Common myeloid progenitor, CD34-positive (primary cell): ENCODE measurements around the gene FAM20B.
"Not testable (repeated sequence)": the region's sequence is repeated elsewhere in the genome, so short reads cannot be mapped to it uniquely, and the experiment has no call there.

ENCODE experiments used
- CTCF ChIA-PET: fragments of 350-600 bp; sonication (Branson Sonifier 250); formaldehyde crosslinking; loops from one replicate; lab custom pipeline; 2021; ENCODE audit warnings: antibody characterized with exemption; lab: Charles Lee
- POLR2A ChIA-PET: fragments of 350-600 bp; sonication (Branson Sonifier 250); formaldehyde crosslinking; loops from one replicate; lab custom pipeline; 2021; ENCODE audit warnings: antibody characterized with exemption; lab: Charles Lee
- DNase-seq, 3 donors: peaks; one replicate each; pipeline versions ENCODE4 v3.0.0 to v3.0.0-alpha.2; 2013
- H3K27ac ChIP-seq, 2 experiments: 1 replicate in 1 of 2; 2 replicates in 1 of 2; pipeline ENCODE4 v1.7.0; 2013; ENCODE audit warnings: inconsistent platforms in 2 of 2, low read length in 2 of 2, mild to moderate bottlenecking in 2 of 2, low read depth in 1 of 2, moderate library complexity in 1 of 2; ENCODE audit not compliant: severe bottlenecking in 2 of 2, insufficient read depth in 1 of 2, poor library complexity in 1 of 2
- H3K27me3 ChIP-seq, 5 experiments: replicated peaks in 2 of 5; 1 replicate in 3 of 5; 2 replicates in 2 of 5; pipeline versions ENCODE4 v1.6.1 to v1.7.0; 2013; ENCODE audit warnings: low read length in 4 of 5, mild to moderate bottlenecking in 2 of 5, moderate library complexity in 2 of 5, inconsistent platforms in 1 of 5; ENCODE audit not compliant: insufficient read depth in 5 of 5, control insufficient read depth in 4 of 5
- H3K36me3 ChIP-seq, 4 experiments: 1 replicate in 2 of 4; 2 replicates in 2 of 4; pipeline versions ENCODE4 v1.6.1 to v1.7.0; 2013; ENCODE audit warnings: low read length in 3 of 4, control low read depth in 1 of 4, mild to moderate bottlenecking in 1 of 4; ENCODE audit not compliant: control insufficient read depth in 4 of 4, insufficient read depth in 4 of 4
- H3K4me1 ChIP-seq, 4 experiments: 1 replicate in 3 of 4; 2 replicates in 1 of 4; pipeline versions ENCODE4 v1.6.1 to v1.7.1; 2013; ENCODE audit warnings: low read length in 3 of 4, mild to moderate bottlenecking in 3 of 4, control low read depth in 1 of 4, inconsistent platforms in 1 of 4, moderate library complexity in 1 of 4; ENCODE audit not compliant: control insufficient read depth in 4 of 4, insufficient read depth in 4 of 4; ENCODE audit errors: control extremely low read depth in 1 of 4
- H3K4me3 ChIP-seq, 7 experiments: 1 replicate in 4 of 7; 2 replicates in 3 of 7; pipeline versions ENCODE4 v1.5.1 to v1.7.0; 2013; ENCODE audit warnings: mild to moderate bottlenecking in 7 of 7, low read length in 6 of 7, moderate library complexity in 6 of 7, inconsistent platforms in 2 of 7, low read depth in 2 of 7, control low read depth in 1 of 7; ENCODE audit not compliant: insufficient read depth in 4 of 7, control insufficient read depth in 1 of 7; ENCODE audit errors: extremely low read depth in 1 of 7
- H3K9me3 ChIP-seq, 5 experiments: 1 replicate in 4 of 5; 2 replicates in 1 of 5; pipeline versions ENCODE4 v1.6.1 to v1.7.1; 2013; ENCODE audit warnings: low read length in 4 of 5, mild to moderate bottlenecking in 2 of 5, inconsistent platforms in 1 of 5, low read depth in 1 of 5, moderate library complexity in 1 of 5; ENCODE audit not compliant: control insufficient read depth in 4 of 5, insufficient read depth in 2 of 5; ENCODE audit errors: control extremely low read depth in 1 of 5
- WGBS: methylation state at CpG from one replicate; pipeline ENCODE4 v1.1.5; 2013; ENCODE audit not compliant: insufficient coverage; 5-methylcytosine and 5-hydroxymethylcytosine counted together

FAM20B gene

DNA sequence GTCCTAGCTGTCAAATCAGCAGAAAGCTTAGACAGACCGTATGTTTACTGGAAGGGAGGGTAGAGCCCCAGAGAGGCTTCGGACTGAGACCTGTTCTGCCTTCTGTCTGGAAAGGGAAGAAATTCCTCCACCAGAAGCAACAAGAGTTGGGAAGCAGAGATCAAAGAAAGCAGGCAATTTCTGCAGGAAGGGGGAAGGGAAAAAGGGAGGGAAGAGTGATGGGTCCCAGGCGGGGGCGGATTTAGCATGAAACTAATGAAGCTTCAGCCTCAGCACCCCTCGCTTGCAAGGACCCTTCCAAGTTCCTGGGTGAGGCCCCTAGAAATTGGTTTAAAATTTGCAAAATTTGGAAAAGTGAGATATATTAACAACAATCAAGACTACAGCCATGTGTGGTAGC lies 26.6 kb upstream of the FAM20B start:
- Histone ChIP-seq H3K36me3 (no peaks in the 10 kb centered on the region), H3K4me1 (peaks cover 0 to 5% (median 0%) of the 10 kb centered on the region in 4 experiments), H3K27me3 (no peaks in the 10 kb centered on the region), H3K27ac (no peak overlapping the region), H3K4me3 (no peak overlapping the region), H3K9me3 (peaks cover 1 to 17% (median 4%) of the 10 kb centered on the region in 5 experiments)
- POLR2A ChIA-PET = no interaction called here
- no peak for DNase-seq
- WGBS = 97% methylated on average over 4 of the region's 5 CpGs
- CTCF ChIA-PET = interaction anchor here (1.0 kb wide), 1 partner anchor 224 kb away, joined by 3 read pairs; no protein-coding TSS in a partner anchor

DNA sequence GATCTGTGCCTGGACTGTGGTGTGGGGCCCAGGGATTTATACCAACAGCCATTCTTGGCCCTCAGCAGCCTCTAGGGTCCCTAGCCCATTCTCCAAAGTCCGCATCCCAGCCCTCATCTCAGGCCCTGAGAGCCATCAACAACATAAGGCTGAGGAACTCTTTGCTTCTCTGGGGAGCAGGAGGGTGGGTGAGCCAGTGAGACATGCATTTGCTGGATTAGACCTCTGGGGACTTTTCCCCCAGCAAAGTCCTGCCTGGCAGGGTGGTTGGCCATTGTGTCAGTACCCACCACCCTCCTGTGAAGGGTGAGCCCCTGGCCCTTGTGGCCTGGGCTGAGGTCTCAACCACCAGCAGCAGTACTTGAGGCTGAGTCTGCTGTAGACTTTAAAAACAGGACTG lies 24.2 kb upstream of the FAM20B start:
- Histone ChIP-seq H3K27me3 (no peaks in the 10 kb centered on the region), H3K4me1 (peaks cover 0 to 5% (median 0%) of the 10 kb centered on the region in 4 experiments), H3K27ac (no peak overlapping the region), H3K36me3 (no peaks in the 10 kb centered on the region), H3K4me3 (no peak overlapping the region), H3K9me3 (peaks cover 0 to 2% (median 0%) of the 10 kb centered on the region in 5 experiments)
- ChIA-PET POLR2A (no interaction called here), CTCF (interaction anchor here (0.6 kb wide), 1 partner anchor 235 kb away, joined by 3 read pairs; no protein-coding TSS in a partner anchor)
- no CpG with 5 or more reads among the region's 1 CpG for WGBS
- DNase-seq = no peak

GRCh38 chr1:179002064-179002463 lies 23.6 kb upstream of the FAM20B start:
- H3K4me3 ChIP-seq = peak overlapping the region in 1 of 7 experiments; percentile 59
- H3K9me3 ChIP-seq, H3K27me3 ChIP-seq, H3K27ac ChIP-seq, DNase-seq, POLR2A ChIA-PET, H3K4me1 ChIP-seq, H3K36me3 ChIP-seq: not testable (repeated sequence)
- 97% methylated on average over 7 of the region's 8 CpGs for WGBS
- CTCF ChIA-PET = interaction anchor here (0.6 to 6.8 kb wide), 17 partner anchors 14 to 693 kb away, joined by 3 to 50 read pairs (median 4); no protein-coding TSS in a partner anchor

GRCh38 chr1:179002552-179003345 lies 22.9 kb upstream of the FAM20B start:
- POLR2A ChIA-PET = no interaction called here
- no peaks in the 10 kb centered on the region for H3K27me3 ChIP-seq

GRCh38 chr1:179003512-179004066 lies 22.1 kb upstream of the FAM20B start:
- Histone ChIP-seq H3K4me3 (no peak overlapping the region), H3K27ac (no peak overlapping the region), H3K9me3 (no peaks in the 10 kb centered on the region), H3K27me3 (no peaks in the 10 kb centered on the region), H3K36me3 (no peaks in the 10 kb centered on the region), H3K4me1 (peaks cover 0 to 5% (median 0%) of the 10 kb centered on the region in 4 experiments)
- POLR2A ChIA-PET = no interaction called here
- CTCF ChIA-PET = interaction anchor here (0.7 to 6.8 kb wide), 24 partner anchors 13 to 704 kb away, joined by 3 to 50 read pairs (median 4); no protein-coding TSS in a partner anchor
- no peak for DNase-seq
- 97% methylated on average over 4 of the region's 7 CpGs for WGBS

More at GRCh38 chr1:179002552-179003345, 22.9 kb upstream of the FAM20B start:
- CTCF ChIA-PET = interaction anchor here (0.6 to 6.8 kb wide), 30 partner anchors 14 to 703 kb away, joined by 3 to 50 read pairs (median 4); no protein-coding TSS in a partner anchor
- no peaks in the 10 kb centered on the region for H3K9me3 ChIP-seq
- WGBS = 43% methylated on average over 18 of the region's 20 CpGs
- DNase-seq = peak; percentile 71 to 75 (median 73)
- no peaks in the 10 kb centered on the region for H3K36me3 ChIP-seq
- peak overlapping the region in 2 of 7 experiments; percentile 16 to 59 for H3K4me3 ChIP-seq
- peaks cover 0 to 5% (median 0%) of the 10 kb centered on the region in 4 experiments for H3K4me1 ChIP-seq
- H3K27ac ChIP-seq = no peak overlapping the region

GRCh38 chr1:179007233-179007632 lies 18.5 kb upstream of the FAM20B start:
- Histone ChIP-seq H3K4me3 (no peak overlapping the region), H3K9me3 (no peaks in the 10 kb centered on the region), H3K27me3 (no peaks in the 10 kb centered on the region), H3K36me3 (no peaks in the 10 kb centered on the region), H3K4me1 (peaks cover 0 to 5% (median 0%) of the 10 kb centered on the region in 4 experiments), H3K27ac (no peak overlapping the region)
- POLR2A ChIA-PET = no interaction called here
- no peak for DNase-seq
- WGBS = 96% methylated on average over 2 of the region's 7 CpGs
- CTCF ChIA-PET = interaction anchor here (0.8 to 6.8 kb wide), 6 partner anchors 9 to 474 kb away, joined by 3 to 50 read pairs (median 6); no protein-coding TSS in a partner anchor

GRCh38 chr1:179010671-179011070 lies 15.0 kb upstream of the FAM20B start:
- CTCF ChIA-PET = no interaction called here
- no peaks in the 10 kb centered on the region for H3K27me3 ChIP-seq
- no peaks in the 10 kb centered on the region for H3K4me1 ChIP-seq
- no peaks in the 10 kb centered on the region for H3K36me3 ChIP-seq
- no peak for DNase-seq
- H3K27ac ChIP-seq = no peak overlapping the region
- no CpG with 5 or more reads among the region's 2 CpGs for WGBS
- H3K9me3 ChIP-seq = no peaks in the 10 kb centered on the region
- H3K4me3 ChIP-seq = no peak overlapping the region
- POLR2A ChIA-PET = no interaction called here
